ENCODE data around the gene ABHD12B.

DNA sequence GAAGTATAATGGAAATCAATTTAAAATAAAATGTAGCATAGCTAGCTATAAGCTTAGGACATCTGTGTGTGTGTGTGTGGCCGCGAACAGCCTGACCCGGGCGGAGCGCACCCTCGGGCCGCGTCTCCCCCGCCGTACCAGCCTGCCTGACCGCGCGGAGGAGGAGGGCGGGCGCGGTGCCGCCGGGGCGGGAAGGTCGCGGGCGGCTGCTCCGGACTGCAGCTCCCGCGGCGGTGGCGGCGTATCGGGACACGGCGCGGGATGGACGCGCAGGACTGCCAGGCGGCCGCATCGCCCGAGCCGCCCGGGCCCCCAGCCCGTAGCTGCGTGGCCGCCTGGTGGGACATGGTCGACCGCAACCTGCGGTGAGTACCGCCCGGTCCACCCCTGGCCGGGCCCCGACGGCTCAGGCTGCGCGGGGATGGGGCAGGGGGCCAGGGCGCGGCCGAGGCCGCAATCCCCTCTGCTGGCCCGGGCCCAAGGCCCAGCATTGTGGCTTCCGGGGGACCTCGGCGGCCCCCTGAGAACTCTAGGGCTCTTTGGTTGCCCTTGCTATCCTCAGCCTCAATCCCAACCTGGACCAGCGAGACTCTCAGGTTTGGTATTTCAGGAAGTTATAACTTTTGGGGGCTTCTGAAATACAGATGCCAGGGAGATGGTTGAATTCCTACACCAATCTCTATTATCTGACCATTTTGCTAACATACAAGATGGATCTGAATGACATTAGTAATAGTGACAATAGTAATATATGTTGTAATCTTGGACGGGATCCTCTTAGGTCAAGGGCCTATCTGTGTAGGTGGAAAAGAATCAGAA lies at the start of gene ABHD12B:
- TF ChIP-seq ZNF274 (IDR thresholded peaks at IDR 0.05; ENCODE audit: low read depth, low read length) (no peak), YY1 (IDR thresholded peaks at IDR 0.05; ENCODE audit: insufficient read depth, insufficient read length) (no peak), SUZ12 (IDR thresholded peaks at IDR 0.05; ENCODE audit: extremely low read depth, insufficient read depth, insufficient read length) (no peak)

Data from NT2/D1 (cell line).